ENCODE results near the gene TPBGL. TPM values are rescaled to one million over a fixed set of nuclear protein-coding genes. Genes with fewer than 3 reads are reported as not detected.
A peak's percentile ranks its signal among the peaks of the same experiment; 100 is the strongest.

TPBGL gene
- total RNA-seq, 1 donor, result not detected

- TF ChIP-seq, protein P1, sequence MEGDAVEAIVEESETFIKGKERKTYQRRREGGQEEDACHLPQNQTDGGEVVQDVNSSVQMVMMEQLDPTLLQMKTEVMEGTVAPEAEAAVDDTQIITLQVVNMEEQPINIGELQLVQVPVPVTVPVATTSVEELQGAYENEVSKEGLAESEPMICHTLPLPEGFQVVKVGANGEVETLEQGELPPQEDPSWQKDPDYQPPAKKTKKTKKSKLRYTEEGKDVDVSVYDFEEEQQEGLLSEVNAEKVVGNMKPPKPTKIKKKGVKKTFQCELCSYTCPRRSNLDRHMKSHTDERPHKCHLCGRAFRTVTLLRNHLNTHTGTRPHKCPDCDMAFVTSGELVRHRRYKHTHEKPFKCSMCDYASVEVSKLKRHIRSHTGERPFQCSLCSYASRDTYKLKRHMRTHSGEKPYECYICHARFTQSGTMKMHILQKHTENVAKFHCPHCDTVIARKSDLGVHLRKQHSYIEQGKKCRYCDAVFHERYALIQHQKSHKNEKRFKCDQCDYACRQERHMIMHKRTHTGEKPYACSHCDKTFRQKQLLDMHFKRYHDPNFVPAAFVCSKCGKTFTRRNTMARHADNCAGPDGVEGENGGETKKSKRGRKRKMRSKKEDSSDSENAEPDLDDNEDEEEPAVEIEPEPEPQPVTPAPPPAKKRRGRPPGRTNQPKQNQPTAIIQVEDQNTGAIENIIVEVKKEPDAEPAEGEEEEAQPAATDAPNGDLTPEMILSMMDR (IDR thresholded peaks at IDR 0.05; ENCODE audit: insufficient read depth, low read length), result no peak
- no peak for DNase-seq (ENCODE audit: low read depth)
- H3K4me3 ChIP-seq (ENCODE audit: low read depth, low read length), result no peak overlapping the region
Measured at GRCh38 chr11:75264356-75264755, 23.8 kb downstream of the TPBGL start.

DNA sequence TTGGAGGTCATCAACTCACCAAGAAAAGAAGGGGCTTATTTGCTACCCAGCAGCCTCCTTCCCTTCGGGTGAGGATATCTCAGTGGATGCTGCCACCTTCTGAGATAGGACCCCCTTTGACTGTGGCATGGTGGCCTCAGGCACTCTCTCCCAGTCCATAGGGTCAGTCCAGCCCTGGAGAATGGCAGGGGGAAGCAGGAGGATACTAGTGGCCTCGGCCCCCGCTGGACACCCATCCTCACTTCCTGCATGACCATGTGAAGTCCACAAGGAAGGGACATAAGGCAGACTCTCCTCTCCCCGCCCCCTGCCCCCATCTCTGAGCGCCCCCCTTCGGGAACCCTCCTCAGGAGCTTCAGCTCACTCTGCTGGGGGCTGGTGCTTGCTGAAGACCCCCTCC lies 24.4 kb downstream of the TPBGL start:
- no peak overlapping the region for H3K4me3 ChIP-seq (ENCODE audit: low read depth, low read length)
- DNase-seq (ENCODE audit: low read depth), result no peak
- TF ChIP-seq, protein P1 (IDR thresholded peaks at IDR 0.05; ENCODE audit: insufficient read depth, low read length), result no peak

GRCh38 chr11:75265851-75266531 lies 25.4 kb downstream of the TPBGL start:
- peak; percentile 36 for DNase-seq (ENCODE audit: low read depth)
- TF ChIP-seq, protein P1 (IDR thresholded peaks at IDR 0.05; ENCODE audit: insufficient read depth, low read length), result no peak
- H3K4me3 ChIP-seq (ENCODE audit: low read depth, low read length), result no peak overlapping the region

DNA sequence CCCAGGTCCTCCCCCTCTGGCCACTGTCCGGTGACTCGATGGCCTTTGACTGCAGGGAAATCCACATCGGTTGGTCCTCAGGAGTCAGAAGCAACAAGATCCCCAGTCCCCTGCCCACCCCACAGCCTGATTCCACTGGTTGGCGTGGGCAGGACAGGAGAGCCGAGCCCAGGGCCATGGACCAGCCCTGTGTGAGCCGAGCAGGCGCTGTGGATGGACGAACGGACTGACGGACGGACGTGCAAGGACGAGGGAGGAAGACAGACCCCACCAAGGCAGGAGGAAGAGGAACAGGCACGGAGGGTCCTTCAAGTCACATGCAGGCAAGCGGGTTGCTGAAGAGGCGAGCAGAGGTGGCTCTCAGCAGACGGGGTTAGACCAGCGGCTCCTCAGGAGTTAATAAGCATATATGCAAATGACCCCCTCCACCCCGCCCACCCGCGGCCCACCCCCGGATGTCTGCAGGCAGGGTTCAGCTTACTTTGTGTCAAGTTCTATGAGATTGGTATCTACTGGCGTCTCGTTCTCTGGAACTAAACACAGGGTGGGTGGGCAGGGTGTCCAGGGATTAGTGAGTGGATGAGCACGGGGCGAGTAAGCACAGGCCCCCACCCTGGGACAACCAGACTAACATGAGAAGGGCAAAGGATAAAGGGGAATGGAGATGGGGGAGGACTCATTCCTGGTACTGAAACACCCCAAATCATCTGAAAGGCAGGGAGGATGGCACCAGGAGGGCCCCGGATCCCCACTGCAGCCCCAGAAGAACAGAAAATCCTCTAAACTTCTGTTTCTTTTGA lies 26.8 kb downstream of the TPBGL start:
- DNase-seq (ENCODE audit: low read depth), result no peak
- TF ChIP-seq, protein P1 (IDR thresholded peaks at IDR 0.05; ENCODE audit: insufficient read depth, low read length), result no peak
- no peak overlapping the region for H3K4me3 ChIP-seq (ENCODE audit: low read depth, low read length)

DNA sequence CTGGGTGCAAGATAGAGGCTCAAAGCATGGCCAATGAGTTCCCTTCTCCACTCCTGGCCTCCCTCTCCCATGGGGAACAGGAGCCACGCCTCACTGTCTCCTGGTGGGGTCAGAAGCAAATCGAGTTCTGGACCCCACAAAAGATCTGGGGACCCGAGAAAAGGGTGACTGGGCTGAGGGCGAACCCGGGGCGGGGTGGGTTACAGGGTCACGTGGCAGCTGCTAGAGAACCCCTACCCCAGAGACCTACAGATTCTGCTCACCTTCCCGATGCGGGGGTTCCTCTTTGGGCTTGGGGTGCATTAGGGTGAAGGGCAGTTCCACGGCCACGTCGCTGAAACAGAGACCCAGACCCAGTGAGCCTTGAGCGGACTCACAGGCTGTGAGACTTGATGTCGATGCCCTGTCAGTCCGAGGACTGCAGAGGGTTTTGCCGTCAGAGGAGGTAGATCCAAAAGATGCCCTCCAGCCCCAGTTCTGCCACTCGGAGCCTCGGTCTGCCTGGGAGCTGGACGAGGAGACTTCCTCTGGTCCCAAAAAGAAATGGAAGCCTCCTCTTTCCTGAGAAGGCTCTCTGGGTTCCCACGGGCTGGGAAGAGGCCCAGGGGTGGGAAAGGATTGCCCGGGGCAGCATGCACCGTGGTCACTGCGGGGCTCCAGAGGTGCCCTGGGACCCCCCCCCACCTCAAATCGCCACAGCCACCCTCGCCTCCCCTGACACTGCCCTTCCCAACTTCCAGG lies 28.2 kb downstream of the TPBGL start:
- no peak overlapping the region for H3K4me3 ChIP-seq (ENCODE audit: low read depth, low read length)
- no peak for DNase-seq (ENCODE audit: low read depth)
- TF ChIP-seq, protein P1 (IDR thresholded peaks at IDR 0.05; ENCODE audit: insufficient read depth, low read length), result no peak

DNA sequence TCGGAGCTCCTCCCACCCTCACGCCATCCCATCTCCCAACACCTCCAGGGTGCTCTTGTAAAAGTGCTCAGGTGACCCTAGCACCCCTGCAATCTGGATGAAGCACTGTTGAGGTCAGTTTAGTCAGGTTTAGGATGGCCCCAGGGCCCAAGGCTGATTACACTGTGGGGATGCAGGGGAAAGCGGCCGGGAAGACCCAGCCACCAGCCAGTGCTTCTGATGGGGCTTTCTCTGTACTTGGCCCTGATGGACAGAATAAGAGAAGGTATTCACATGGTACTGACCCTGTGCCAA lies 28.7 kb downstream of the TPBGL start:
- no peak for DNase-seq (ENCODE audit: low read depth)
- TF ChIP-seq, protein P1 (IDR thresholded peaks at IDR 0.05; ENCODE audit: insufficient read depth, low read length), result no peak
- no peak overlapping the region for H3K4me3 ChIP-seq (ENCODE audit: low read depth, low read length)

Measured in fibroblast of the aortic adventitia (primary cell).